ENCODE results near the gene ASL.
"Not testable (repeated sequence)": the region's sequence is repeated elsewhere in the genome, so short reads cannot be mapped to it uniquely, and the experiment has no call there.

The ASL gene

DNA sequence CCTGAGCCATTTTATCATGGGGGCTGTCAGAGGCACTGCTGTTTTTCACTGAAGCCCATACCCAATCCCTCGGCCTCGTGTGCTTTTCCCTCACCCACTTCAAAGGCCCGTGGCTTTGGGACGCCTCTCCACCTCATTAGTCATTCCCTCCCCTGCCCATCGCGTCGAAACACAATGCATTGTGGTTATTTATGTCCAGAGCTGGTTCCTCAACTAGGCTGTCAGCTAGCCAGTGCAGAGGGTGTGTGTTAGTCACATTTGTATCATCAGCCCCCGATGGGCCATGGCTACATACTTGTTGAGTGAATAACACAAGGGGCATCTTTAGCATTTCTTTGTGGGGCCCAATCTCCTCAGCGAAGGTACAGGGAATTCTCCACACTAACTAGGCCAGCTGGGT lies 35.2 kb downstream of the ASL start:
- no peak overlapping the region for H3K4me3 ChIP-seq (ENCODE audit: low read length)
- no peak for DNase-seq (ENCODE audit: low read depth, low spot score)

DNA sequence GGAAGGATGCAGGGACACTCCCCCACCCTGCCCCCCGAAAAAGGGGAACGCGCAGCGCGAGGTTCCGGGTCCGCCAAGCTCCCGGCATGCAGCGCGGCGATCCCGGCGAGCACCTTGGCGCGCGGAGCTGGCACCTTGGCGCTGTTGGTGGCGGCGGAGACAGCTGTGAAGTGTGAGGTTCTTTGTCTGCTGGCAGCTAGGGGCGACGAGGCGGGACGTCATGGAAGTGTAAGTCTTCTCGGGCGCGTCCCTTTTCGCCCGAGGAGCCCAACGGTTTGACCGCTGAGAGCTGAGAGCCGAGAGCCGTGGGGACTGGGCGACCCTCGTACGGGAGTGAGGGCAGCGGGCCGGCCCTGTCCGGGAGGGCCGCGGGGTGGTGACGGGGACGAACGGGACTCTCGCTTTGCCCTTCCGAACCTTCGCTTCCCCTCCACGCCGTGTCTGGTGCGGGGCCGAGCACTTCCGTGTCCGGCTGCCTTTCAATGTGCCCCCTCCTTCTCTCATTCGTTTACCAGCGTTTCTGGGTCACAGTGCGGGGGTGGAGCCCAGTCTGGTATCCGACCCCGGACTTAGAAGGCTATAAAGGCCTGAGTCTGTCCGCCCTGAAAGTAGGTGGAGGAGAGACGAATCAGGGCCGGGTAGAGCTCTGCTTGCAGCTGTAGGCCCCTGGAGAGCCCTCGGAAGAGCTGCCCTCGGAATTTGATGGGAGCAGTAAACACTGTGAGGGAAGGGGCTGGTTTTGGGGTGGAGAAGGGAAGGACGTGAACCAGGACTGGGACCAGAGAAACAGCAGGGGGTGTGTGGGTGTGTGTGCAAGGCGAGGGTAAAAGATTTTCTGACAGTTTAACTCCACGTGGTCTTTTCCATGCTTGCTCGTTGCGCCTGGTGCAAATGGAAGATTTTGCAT lies 39.4 kb downstream of the ASL start, which contains the start of gene CRCP:
Gene CRCP, plus strand, starts transcription at position 105 of the 907 bp plus-strand sequence. Its CDS starts 116 bp downstream, at position 221.
- peak; percentile 65 for DNase-seq (ENCODE audit: low read depth, low spot score)
- peak within 1 kb of the TSS; percentile 91 for H3K4me3 ChIP-seq (ENCODE audit: low read length)

DNA sequence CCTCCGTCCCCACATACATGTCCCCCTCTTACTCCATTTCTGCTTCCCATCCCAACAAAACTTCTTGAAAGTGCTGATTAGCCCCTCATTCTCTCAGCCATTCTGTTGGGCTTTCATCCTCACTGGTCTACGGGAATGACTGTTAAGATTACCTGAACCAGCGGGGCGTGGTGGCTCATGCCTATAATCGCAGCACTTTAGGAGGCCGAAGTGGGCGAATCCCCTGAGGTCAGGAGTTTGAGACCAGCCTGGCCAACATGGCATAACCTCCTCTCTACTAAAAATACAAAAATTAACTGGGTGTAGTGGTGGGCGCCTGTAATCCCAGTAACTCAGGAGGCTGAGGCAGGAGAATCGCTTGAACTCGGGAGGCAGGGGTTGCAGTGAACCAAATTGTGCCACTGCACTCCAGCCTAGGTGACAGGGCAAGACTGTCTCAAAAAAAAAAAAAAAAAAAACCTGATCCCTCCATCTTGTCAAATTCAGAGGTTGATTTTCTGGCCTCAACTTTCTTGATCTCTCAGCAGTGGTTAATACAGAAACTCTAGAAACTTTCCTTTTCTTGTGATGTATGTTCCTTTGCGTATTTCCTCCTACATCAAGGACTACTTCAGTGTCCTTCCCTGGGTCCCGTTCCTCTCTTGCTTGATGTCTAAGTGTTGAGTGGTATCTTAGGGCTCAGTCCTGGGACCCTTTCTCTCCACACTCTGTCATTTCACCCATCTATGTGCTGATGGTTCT lies 41.2 kb downstream of the ASL start:
- DNase-seq (ENCODE audit: low read depth, low spot score); H3K4me3 ChIP-seq (ENCODE audit: low read length): not testable (repeated sequence)

DNA sequence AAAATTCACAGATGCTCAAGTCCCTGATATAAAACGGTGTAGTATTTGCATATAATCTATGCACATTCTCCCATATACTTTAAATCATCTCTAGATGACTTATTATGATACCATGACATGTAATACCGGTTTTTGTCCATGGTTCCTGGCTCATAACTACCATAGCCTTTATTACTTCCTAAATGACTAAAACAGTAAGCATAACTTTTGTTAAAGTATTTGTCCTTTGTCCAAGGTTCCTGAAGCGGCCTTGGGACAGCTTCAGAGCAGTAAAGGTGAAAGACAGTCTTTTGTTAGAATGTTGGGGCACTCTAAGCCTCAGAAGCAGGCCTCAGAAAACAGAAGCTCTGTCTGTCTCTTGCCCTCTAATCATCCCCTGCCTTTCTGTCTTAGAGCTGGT lies 43.0 kb downstream of the ASL start:
- no peak overlapping the region for H3K4me3 ChIP-seq (ENCODE audit: low read length)
- no peak for DNase-seq (ENCODE audit: low read depth, low spot score)

DNA sequence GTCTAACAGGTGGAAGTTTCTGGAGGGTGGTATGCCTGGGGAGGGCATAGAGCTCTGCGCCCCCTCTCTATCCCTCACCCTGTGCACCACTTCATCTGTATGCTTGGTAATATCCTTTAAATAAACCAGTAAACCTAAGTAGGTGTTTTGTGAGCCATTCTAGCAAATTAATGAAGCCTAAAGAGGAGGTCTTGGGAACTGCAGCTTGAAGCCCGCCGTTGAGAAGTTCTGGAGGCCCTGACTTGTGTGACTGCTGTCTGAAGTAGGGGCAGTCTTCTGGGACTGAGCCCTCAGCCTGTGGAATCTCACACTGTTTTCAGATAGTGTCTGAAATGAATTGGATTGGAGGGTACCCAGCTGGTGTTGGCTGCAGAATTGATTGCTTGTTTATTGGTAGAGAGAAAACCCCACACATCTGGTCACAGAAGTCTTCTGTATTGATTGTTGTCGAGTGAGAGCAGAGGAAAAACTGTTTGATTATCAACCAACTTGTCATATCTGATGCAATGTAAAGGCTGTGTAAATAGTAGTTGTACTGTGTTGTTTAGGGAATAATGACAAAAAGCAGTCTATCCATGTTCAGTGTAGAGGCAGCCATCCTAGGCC lies 43.7 kb downstream of the ASL start:
- no peak overlapping the region for H3K4me3 ChIP-seq (ENCODE audit: low read length)
- no peak for DNase-seq (ENCODE audit: low read depth, low spot score)

DNA sequence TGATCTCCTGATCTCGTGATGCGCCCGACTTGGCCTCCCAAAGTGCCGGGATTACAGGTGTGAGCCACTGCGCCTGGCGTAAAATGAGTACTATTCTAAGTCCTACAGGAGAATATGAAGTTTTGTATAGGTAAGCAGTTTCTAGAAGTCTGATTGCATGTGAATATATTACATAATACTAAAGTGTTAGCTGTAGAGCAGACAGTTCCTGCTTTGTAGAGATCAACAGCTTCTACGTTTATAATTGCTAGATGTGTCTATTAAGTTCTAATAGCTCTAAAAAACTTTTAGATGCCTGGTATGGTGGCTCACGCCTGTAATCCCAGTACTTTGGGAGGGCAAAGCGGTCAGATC lies 47.5 kb downstream of the ASL start:
- no peak overlapping the region for H3K4me3 ChIP-seq (ENCODE audit: low read length)
- no peak for DNase-seq (ENCODE audit: low read depth, low spot score)

DNA sequence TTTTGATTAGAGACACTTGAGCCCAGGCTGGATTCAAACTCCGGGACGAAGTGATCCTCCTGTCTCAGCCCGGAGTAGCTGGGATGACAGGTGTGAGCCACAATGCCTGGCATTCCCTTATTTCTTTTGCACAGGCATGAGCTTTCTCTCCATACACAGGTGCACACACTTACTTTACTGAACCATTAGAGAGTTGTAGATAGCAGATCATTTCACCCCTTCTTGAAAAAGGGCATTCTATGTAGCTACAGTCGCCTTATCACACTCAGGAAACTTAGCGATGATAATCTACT lies 48.9 kb downstream of the ASL start:
- not testable (repeated sequence) for H3K4me3 ChIP-seq (ENCODE audit: low read length); DNase-seq (ENCODE audit: low read depth, low spot score)

DNA sequence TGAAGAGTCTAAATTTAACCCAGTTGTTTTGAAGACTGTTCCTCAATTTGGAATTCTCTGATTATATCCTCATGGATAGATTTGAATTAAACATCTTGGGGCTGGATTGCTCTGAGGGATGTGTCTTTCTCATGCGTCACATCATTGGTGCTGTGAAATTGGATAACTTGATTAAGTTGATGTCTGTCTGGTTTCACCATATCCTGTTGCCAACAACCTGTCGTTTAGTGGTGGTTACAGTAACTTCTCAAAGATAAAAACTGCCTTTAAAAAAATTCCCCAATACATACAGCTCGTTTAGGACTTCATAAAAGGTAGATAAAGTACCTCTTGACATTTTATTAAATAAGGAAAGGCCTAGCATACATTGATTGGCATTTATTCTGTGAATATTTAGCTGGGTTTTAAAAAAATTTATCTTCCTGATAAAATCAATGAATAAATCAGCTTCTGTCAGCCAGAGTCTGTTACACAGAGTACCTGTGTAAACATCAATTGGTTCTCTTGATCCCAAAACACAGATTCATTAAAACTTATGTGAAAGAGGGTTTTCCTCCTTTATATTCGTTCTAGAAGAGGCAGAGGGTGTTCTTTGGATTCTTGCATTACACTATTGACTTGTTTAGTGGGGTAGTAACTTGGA lies 49.6 kb downstream of the ASL start:
- H3K4me3 ChIP-seq (ENCODE audit: low read length) = no peak overlapping the region
- no peak for DNase-seq (ENCODE audit: low read depth, low spot score)

DNA sequence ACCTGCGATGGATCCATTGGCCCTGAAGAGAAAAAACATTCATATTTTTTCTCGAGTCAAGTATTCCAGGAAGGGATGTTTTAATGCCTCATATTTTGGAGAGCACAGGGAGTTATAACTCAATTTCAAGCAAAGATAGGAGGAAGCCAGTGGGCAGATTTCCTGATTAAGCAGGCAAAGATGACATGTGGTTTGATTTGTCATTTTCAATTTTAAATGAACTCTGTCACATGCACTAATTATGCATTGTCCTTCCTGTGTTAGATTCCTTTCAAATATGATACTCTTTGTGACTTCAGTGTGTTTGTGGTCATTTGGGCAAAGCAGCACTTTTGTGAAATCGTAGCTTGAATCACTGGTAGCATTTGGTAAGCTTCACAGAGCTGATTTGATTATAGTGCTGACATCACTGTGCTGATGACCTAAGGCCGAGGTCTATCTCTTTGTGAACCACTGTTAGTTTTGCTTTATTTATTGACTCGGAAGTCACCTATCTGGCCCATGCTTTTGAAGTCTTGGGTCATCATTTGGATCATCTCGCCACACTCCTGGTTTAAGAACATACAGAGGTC lies 50.2 kb downstream of the ASL start:
- DNase-seq (ENCODE audit: low read depth, low spot score) = not testable (repeated sequence)

DNA sequence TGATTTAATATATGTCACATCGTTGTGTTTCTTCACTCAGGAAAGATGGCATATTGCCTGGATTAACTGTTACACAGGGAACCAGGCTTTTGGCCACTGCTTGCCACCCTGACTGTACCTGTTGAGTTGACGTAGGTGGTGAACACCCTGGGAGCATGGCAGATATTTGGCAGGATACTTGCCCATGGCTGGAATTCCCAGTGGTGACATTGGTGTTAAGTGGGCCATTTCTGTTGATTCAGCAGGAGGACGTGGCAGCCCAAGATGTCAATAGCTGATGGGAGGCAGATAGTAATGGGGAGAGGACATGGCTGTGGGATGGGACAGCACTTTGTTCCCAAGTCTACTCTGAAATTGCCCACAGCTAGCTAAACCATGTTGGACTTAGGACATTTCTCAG lies 51.6 kb downstream of the ASL start:
- DNase-seq (ENCODE audit: low read depth, low spot score); H3K4me3 ChIP-seq (ENCODE audit: low read length): not testable (repeated sequence)

More for the DNA sequence above, 50.2 kb downstream of the ASL start:
- not testable (repeated sequence) for H3K4me3 ChIP-seq (ENCODE audit: low read length)

DNA sequence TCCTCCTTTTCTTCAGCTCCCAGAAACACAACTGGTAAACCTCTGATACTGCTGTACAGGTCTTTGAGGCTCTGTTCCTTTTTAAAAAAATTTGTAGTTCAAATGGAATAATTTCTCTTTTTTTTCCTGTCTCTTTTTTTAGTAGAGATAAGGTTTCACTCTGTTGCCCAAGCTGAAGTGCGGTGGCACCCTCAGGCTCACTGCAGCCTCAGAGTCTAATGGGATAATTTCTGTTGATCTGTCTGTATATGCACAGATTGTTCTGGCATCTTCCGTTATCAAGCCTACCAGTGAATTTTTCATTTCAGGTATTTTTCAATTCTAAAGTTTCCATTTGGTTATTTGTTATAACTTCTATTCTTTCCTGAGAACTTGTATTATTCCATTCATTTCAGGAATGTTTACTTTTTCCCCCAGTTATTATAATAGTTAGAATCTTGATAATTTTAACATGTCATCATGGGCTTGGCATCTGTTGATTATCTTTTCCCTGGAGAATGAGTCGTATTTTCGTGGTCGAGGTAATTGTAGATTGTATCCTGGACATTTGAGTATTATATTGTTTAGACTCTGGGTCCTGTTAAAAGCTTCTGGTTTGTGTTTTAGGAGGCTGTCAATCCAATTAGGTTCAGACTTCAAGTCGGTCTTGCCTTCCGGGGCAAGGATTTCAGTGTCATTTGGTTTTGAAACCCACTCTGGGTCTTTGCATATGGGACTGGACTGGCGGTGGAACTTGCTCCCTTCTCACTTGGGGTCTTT lies 63.6 kb downstream of the ASL start:
- no peak for DNase-seq (ENCODE audit: low read depth, low spot score)
- H3K4me3 ChIP-seq (ENCODE audit: low read length) = no peak overlapping the region

DNA sequence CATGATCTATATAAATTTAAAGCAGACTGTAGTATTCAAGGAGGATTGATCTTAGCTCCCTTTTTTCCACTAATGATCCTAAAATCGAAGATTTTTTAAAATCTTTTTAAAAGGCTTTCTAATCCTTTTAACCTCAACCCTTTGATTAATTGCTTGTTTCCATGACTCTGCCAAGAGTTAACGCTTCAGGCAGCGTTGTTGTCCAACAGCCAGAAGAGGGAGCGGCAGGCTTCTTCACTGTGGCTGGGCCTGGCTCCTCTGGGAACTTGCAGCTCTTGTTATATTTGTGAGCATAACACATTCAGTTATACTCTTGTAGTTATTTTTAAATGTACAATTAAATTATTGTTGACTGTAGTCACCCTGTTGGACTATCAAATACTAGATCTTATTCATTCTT lies 65.3 kb downstream of the ASL start:
- no peak overlapping the region for H3K4me3 ChIP-seq (ENCODE audit: low read length)
- no peak for DNase-seq (ENCODE audit: low read depth, low spot score)

DNA sequence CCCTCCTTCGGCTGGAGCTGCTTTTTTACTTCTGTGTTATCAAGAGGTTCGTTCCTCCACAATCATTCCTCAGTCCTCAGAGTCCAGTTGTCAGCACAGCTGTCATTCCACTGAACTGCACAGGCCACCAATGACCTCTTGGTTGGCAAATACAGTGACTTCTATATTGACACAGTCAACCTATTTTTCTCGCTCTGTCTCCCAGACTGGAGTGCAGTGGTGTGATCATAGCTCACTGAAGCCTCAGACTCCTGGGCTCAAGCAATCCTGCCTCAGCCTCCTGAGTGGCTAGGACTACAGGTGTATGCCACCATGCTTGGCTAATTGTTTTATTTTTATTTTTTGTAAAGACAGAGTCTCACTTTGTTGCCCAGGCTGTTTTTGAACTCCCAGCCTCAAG lies 66.7 kb downstream of the ASL start:
- DNase-seq (ENCODE audit: low read depth, low spot score) = no peak
- no peak overlapping the region for H3K4me3 ChIP-seq (ENCODE audit: low read length)

DNA sequence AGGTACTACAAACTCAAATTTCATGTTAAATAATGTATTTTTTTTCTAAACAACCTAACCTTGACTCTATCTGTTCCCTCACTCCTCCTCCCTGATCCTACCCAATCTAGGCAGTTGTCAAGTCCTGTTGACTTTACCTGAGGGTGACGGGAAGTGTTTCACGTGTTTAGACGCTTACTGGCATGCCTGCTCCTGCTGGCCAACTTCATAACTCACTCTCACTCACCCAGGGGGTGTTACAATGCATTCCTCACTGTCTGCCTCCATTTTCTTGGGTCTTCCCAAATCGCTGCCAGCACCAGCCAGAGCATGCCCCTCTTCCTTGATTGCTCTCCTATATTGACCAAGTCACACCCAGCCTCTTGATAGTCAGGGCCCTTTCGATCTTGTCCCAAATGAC lies 67.4 kb downstream of the ASL start:
- DNase-seq (ENCODE audit: low read depth, low spot score) = no peak
- H3K4me3 ChIP-seq (ENCODE audit: low read length) = no peak overlapping the region

Data from Jurkat, Clone E6-1 (cell line).